T1000 (cell line): ENCODE measurements around the gene MAP3K9.

ENCODE experiments used
- DNase-seq: peaks from one replicate; lab custom pipeline; 2025; ENCODE audit warnings: mixed read lengths; lab: John Stamatoyannopoulos, UW

Gene MAP3K9

DNA sequence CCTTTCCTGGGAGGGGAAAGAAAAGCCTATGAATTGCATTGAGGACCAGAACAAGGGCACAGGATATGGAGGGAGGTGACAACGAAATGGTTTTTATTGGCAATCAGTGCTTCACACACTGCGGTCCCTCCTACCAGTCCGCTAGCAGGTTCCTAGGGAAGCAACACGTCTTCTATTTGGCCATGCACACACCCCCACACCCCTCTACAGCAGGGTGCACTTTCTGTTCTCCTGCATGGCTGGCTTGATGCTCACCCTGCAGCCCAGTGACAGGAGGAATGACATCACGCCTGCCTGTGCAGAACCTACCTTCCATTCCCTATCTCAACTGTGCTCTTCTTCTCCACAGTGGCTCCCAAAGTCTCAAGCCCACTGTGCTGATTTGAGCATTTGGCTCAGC is 109.7 kb downstream of the MAP3K9 start:
- DNase-seq, result no peak

DNA sequence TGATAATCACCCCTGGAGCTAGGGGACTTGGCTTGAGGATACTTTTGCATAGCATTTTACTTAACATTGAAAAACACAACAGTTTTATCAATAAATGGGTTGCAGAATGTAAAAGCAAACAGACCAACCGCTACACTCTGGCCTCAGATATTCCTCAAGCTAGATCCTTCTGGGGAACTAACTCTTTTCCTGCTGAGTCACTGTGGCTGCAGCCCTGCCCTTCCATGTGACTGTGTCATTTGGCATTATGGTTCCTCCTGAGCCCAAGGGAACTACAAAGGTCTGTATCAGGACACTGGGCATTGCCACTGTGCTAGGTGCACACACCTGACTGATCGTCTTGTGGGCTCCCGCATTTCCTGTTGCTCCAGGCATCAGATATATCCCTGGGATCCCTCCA is 111.0 kb downstream of the MAP3K9 start:
- DNase-seq, result no peak

DNA sequence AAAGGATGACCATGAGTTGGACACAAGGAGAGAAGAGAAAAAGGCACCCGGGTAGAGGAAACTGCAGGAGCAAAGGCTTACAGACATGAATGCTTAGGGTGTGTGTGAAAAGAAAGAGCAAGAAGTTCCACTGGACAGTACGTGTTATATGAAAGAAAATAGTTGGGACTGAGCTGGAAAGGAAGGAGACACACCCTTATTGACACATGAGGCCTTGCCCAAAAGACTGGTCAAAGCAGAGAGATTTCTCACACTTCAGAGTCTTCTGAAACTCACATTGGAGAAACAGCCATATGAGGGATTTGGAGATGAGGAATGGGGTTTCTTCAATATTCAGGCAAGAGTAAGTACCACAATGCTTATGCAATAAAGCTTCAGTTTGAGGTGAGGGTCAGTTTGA is 111.6 kb downstream of the MAP3K9 start:
- no peak for DNase-seq

DNA sequence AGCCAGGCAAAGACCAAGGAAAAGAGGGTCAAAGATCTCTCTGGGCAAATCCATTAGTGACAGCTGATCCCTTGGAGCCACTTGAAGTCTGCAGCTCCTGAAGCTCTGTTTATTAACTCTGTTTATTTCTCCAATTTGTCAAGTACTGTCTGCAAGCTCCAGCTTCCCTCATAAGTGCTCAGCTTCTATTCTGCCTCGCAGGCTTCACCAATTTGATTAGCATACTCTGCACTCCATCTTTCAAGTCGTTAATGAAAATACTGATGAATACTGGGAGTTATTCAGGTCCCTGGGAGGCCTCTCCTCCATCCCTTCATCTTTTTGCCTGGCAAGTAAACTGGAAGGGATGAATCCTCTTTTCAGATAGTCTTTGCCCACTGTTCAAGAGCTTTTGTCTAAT is 113.3 kb downstream of the MAP3K9 start:
- no peak for DNase-seq

DNA sequence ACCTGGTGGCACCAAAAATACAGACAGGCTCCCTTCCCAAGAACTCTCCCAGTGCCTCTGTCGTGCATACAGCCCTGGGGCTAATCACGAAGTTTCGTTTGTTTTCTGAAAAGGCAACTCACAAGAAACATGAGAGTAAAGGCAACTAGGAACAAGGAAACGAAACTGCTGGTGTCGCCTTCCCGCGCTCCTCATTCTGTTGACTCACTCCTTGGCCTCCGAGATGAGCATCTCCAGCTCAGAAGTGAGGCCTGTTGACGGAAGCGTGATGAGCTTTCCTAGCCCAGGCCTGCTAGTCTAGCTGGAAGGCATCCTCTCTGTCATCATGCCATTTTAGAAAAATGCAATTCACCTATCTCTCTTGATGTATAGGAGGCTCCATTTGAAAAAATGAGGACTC is 117.1 kb downstream of the MAP3K9 start:
- DNase-seq, result no peak

DNA sequence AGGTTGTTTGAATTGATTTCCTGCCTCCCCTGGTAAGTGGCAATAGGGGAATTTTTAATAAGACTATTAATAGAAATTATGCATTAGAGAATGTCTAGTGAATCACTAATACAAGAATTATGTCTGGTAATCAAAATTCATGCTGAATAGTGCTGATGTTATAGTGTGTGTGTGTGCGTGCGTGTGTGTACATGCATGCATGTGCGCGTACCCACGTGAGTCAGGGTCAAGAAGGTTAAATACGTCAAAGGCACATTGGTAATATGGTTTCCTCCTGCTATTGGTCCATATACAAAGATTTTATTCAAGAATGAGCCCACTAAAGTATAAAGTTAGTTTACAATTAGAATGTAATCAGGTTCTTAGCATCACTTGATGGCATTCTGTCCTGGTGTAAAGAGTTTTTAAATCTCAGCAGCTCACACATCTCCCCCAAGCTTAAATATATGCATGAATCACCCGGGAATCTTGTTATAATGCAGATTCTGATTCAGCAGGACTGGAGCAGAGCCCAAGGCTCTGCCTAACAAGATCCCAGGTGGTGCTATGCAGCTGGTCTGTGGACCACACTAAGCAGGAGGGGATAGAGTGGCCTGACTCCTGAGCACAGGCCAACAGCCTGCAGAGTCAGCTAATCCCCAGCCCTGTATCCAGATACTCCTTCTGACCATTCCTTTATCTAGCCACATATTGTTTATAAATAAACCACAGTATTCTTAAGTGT is 123.7 kb downstream of the MAP3K9 start:
- no peak for DNase-seq

DNA sequence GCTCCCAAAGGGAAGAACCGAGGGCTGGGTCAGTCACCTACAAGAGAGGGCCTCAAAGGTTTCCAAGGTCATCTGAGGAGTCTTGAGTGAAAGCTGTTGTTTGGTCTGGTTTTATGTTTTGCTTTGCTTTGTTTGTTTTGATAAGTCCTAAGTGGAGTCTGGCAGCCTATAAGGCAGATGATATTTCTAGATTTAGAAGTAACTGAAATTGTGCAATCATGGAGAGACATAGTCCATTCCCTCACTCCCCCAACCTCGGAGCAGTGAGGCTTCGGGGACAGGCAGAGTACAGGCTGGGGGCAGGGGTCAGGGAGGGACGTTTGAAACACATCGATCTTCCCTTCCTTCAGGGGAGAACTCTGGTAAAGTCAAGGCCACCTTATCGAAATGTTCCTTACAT is 125.3 kb downstream of the MAP3K9 start:
- DNase-seq, result no peak

DNA sequence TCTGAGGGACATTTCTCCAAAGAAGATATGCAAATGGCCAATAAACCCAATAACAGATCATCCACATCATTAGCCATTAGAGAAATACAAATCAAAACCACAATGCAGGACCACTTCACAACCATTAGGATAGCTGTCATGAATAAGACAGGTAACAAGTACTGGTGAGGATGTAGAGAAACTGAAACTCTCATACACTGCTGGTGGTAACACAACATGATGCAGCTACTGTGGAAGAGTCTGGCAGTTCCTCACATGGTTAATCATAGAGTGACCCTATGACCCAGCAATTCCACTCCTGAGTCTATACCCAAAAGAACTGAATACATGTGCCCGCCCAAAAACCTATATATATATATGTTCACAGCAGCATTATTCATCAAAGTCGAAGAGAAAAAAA is 128.6 kb downstream of the MAP3K9 start:
- no peak for DNase-seq

DNA sequence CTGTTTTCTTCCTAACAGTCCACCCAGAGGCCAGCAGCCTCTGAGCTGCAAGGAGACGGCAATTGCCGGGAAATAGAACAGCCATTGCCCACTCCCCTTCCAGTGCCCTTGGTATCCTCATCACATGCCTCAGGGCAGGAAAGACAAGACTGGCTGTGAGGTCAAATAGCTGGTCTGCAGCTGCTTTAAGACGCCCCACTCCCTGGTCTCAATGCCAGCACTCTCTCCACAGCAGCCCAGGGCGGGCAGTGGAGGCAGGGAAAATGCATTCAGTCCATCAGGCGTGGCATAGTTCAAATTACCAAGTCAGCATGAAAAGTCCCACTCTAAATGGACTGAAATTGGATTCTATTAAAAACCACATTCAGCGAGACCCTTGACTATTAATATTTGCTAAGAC is 132.0 kb downstream of the MAP3K9 start:
- DNase-seq, result no peak
